K562 (cell line): ENCODE data around the gene ADAM22.

Experiments
- CTCF ChIP-seq, 3 experiments: IDR thresholded peaks in 2 of 3; conservative IDR thresholded peaks in 1 of 3; 2 replicates each; pipeline ENCODE4 v1.5.1; 2011 to 2012; ENCODE audit warnings: low read length in 3 of 3, mild to moderate bottlenecking in 3 of 3, control low read depth in 2 of 3, improper control_type of control experiment in 1 of 3, inconsistent platforms in 1 of 3, low read depth in 1 of 3, mixed read lengths in 1 of 3, moderate library complexity in 1 of 3; ENCODE audit not compliant: insufficient read depth in 2 of 3
- FOXA1 ChIP-seq: fragments of 450-650 bp; IDR thresholded peaks from 2 replicates; pipeline ENCODE4 v1.6.1; 2016; ENCODE audit warnings: mild to moderate bottlenecking, borderline replicate concordance
- GATAD2A ChIP-seq: fragments of 450-650 bp; IDR thresholded peaks from 2 replicates; pipeline ENCODE4 v1.6.1; 2017
- MED1 ChIP-seq: sonication (generic); formaldehyde crosslinking; IDR thresholded peaks from 2 replicates; pipeline ENCODE4 v1.8.1; 2023; ENCODE audit warnings: missing genetic modification reagents, borderline replicate concordance
- NFYB ChIP-seq: IDR thresholded peaks from 2 replicates; pipeline ENCODE4 v1.6.1; 2011; ENCODE audit warnings: mild to moderate bottlenecking, moderate library complexity; ENCODE audit not compliant: insufficient read length; ENCODE audit errors: extremely low read depth
- POLR2A ChIP-seq: fragments of 450-650 bp; conservative IDR thresholded peaks from 2 replicates; pipeline ENCODE4 v1.6.1; 2016
- RREB1 ChIP-seq: fragments of 250-450 bp; sonication (Bioruptor Pico); IDR thresholded peaks from 2 replicates; pipeline ENCODE4 v1.4.0; 2020
- ZNF124 ChIP-seq: sonication (generic); formaldehyde crosslinking; IDR thresholded peaks from 2 replicates; pipeline ENCODE4 v1.8.1; 2022; ENCODE audit warnings: missing genetic modification reagents
- ZNF24 ChIP-seq: fragments of 450-650 bp; IDR thresholded peaks from 2 replicates; pipeline ENCODE4 v1.6.1; 2016
- ZNF76 ChIP-seq: fragments of 250-450 bp; sonication (Bioruptor Pico); IDR thresholded peaks from 2 replicates; pipeline ENCODE4 v1.4.0; 2020; ENCODE audit warnings: mild to moderate bottlenecking, moderate library complexity, borderline replicate concordance
- TF ChIP-seq, protein P1 (sequence below): sonication (generic); formaldehyde crosslinking; IDR thresholded peaks from 2 replicates; pipeline ENCODE4 v1.8.1; 2023; ENCODE audit warnings: mild to moderate bottlenecking, missing genetic modification reagents

DNA sequence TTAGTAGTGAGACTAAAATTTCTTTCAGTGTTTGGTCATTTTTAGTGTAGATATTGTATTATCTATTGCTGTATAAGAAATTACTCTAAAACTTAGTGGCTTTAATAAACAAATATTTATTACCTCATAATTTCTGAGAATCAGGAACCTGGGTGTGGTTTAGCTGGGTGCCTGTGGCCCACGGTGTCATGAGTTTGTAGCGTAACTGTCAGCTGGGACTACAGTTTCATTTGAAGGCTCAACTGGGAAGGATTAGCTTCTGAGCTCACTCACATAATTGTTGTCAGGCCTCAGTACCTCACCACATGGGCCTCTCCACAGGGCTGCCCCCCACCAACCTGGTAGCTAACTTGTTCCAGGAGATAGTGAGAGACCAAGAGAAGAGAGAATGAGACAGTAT lies 187.3 kb downstream of the ADAM22 start:
- TF ChIP-seq, protein P1, sequence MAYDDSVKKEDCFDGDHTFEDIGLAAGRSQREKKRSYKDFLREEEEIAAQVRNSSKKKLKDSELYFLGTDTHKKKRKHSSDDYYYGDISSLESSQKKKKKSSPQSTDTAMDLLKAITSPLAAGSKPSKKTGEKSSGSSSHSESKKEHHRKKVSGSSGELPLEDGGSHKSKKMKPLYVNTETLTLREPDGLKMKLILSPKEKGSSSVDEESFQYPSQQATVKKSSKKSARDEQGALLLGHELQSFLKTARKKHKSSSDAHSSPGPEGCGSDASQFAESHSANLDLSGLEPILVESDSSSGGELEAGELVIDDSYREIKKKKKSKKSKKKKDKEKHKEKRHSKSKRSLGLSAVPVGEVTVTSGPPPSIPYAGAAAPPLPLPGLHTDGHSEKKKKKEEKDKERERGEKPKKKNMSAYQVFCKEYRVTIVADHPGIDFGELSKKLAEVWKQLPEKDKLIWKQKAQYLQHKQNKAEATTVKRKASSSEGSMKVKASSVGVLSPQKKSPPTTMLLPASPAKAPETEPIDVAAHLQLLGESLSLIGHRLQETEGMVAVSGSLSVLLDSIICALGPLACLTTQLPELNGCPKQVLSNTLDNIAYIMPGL, result no peak
- TF ChIP-seq RREB1 (CRISPR knock-in tag), result no peak
- no peak for TF ChIP-seq MED1 (CRISPR knock-in tag)
- TF ChIP-seq ZNF76 (CRISPR knock-in tag), result no peak
- no peak for TF ChIP-seq ZNF124 (CRISPR knock-in tag)
- TF ChIP-seq GATAD2A, result no peak
- no peak for TF ChIP-seq NFYB
- no peak for TF ChIP-seq POLR2A
- TF ChIP-seq CTCF (IDR thresholded peaks at IDR 0.05 in 2 of 3, conservative IDR thresholded peaks at IDR 0.05 in 1 of 3; ENCODE audit: insufficient read depth in 2 of 3, low read depth in 1 of 3, low read length in 3 of 3), result no peak
- TF ChIP-seq ZNF24, result no peak
- no peak for TF ChIP-seq FOXA1
